WTC11 (cell line): ENCODE measurements around the gene PRICKLE3. TPM values are rescaled to one million over a fixed set of nuclear protein-coding genes. Genes with fewer than 3 reads are reported as not detected.

Source experiments
- ATAC-seq: fragments of 200-7000 bp; cut with Tn5 transposase; 2 replicates; pipeline ENCODE4 v1.10.0; 2021; ENCODE audit warnings: mild to moderate bottlenecking, moderate library complexity
- CTCF ChIA-PET: fragments of 300-600 bp; sonication (Branson Sonifier 250); formaldehyde crosslinking; loops from one replicate; lab custom pipeline; 2021; ENCODE audit warnings: antibody characterized with exemption; lab: Charles Lee
- POLR2A ChIA-PET: fragments of 350-600 bp; sonication (Branson Sonifier 250); formaldehyde crosslinking; loops from one replicate; lab custom pipeline; 2021; ENCODE audit warnings: antibody characterized with exemption; lab: Charles Lee
- DNase-seq: peaks from one replicate; pipeline ENCODE4 v3.0.0; 2021; ENCODE audit warnings: low spot score
- H3K27ac Mint-ChIP-seq: 2 replicates; pipeline ENCODE4 v1.8.0; 2021; ENCODE audit warnings: mixed read lengths
- H3K27me3 Mint-ChIP-seq: 2 replicates; pipeline ENCODE4 v1.8.0; 2021; ENCODE audit warnings: low read depth, mild to moderate bottlenecking, moderate library complexity, mixed read lengths
- H3K36me3 Mint-ChIP-seq: 2 replicates; pipeline ENCODE4 v1.8.0; 2021; ENCODE audit warnings: mixed read lengths
- H3K4me1 Mint-ChIP-seq: 2 replicates; pipeline ENCODE4 v1.8.0; 2022; ENCODE audit warnings: mixed read lengths
- H3K4me3 Mint-ChIP-seq: 2 replicates; pipeline ENCODE4 v1.8.0; 2021; ENCODE audit warnings: mild to moderate bottlenecking, moderate library complexity, mixed read lengths
- H3K9me3 Mint-ChIP-seq: 2 replicates; pipeline ENCODE4 v1.8.0; 2021; ENCODE audit warnings: mixed read lengths
- ATF3 ChIP-seq: sonication (generic); formaldehyde crosslinking; conservative IDR thresholded peaks from 2 replicates; pipeline ENCODE4 v1.8.1; 2022; ENCODE audit warnings: mild to moderate bottlenecking, missing genetic modification reagents
- CBFB ChIP-seq: sonication (generic); formaldehyde crosslinking; IDR thresholded peaks from 2 replicates; pipeline ENCODE4 v1.8.1; 2022; ENCODE audit warnings: mild to moderate bottlenecking, low read depth, missing genetic modification reagents
- CREM ChIP-seq: sonication (generic); formaldehyde crosslinking; IDR thresholded peaks from 2 replicates; pipeline ENCODE4 v1.8.1; 2022; ENCODE audit warnings: mild to moderate bottlenecking, missing genetic modification reagents, moderate library complexity
- ESRRA ChIP-seq: sonication (generic); formaldehyde crosslinking; IDR thresholded peaks from 2 replicates; pipeline ENCODE4 v1.8.1; 2022; ENCODE audit warnings: mild to moderate bottlenecking, missing genetic modification reagents, borderline replicate concordance
- GTF2I ChIP-seq: fragments of 250-450 bp; sonication (Bioruptor Pico); conservative IDR thresholded peaks from 2 replicates; pipeline ENCODE4 v1.4.0; 2021; ENCODE audit warnings: mild to moderate bottlenecking
- HMGA2 ChIP-seq: fragments of 250-450 bp; sonication (Bioruptor Pico); IDR thresholded peaks from 2 replicates; pipeline ENCODE4 v1.4.0; 2021; ENCODE audit warnings: mild to moderate bottlenecking, moderate library complexity
- IRF2 ChIP-seq: sonication (generic); formaldehyde crosslinking; IDR thresholded peaks from 2 replicates; pipeline ENCODE4 v1.8.0; 2022; ENCODE audit warnings: low read depth, missing genetic modification reagents, borderline replicate concordance
- JAZF1 ChIP-seq: fragments of 250-450 bp; sonication (Bioruptor Pico); IDR thresholded peaks from 2 replicates; pipeline ENCODE4 v1.9.0; 2021; ENCODE audit warnings: moderate library complexity, mild to moderate bottlenecking, inconsistent platforms
- MYBL2 ChIP-seq: sonication (generic); formaldehyde crosslinking; IDR thresholded peaks from 2 replicates; pipeline ENCODE4 v1.8.1; 2023; ENCODE audit warnings: mild to moderate bottlenecking, moderate library complexity, missing genetic modification reagents
- NFYB ChIP-seq: sonication (generic); formaldehyde crosslinking; conservative IDR thresholded peaks from 2 replicates; pipeline ENCODE4 v1.8.0; 2022; ENCODE audit warnings: low read depth, missing genetic modification reagents
- NR1H2 ChIP-seq: sonication (generic); formaldehyde crosslinking; IDR thresholded peaks from 2 replicates; pipeline ENCODE4 v1.9.0; 2021; ENCODE audit warnings: mild to moderate bottlenecking, moderate library complexity, missing genetic modification reagents
- NR2C2 ChIP-seq: sonication (generic); formaldehyde crosslinking; IDR thresholded peaks from 2 replicates; pipeline ENCODE4 v1.8.0; 2022; ENCODE audit warnings: mild to moderate bottlenecking, missing genetic modification reagents
- RORB ChIP-seq: fragments of 250-450 bp; sonication (Bioruptor Pico); IDR thresholded peaks from 2 replicates; pipeline ENCODE4 v1.9.0; 2021; ENCODE audit warnings: mild to moderate bottlenecking
- SMAD4 ChIP-seq: sonication (generic); formaldehyde crosslinking; IDR thresholded peaks from 2 replicates; pipeline ENCODE4 v1.8.0; 2022; ENCODE audit warnings: mild to moderate bottlenecking, missing genetic modification reagents
- SOX15 ChIP-seq: fragments of 250-450 bp; sonication (Bioruptor Pico); IDR thresholded peaks from 2 replicates; pipeline ENCODE4 v1.9.0; 2021; ENCODE audit warnings: mild to moderate bottlenecking
- TCF7 ChIP-seq: sonication (generic); formaldehyde crosslinking; IDR thresholded peaks from 2 replicates; pipeline ENCODE4 v1.8.0; 2022; ENCODE audit warnings: mild to moderate bottlenecking, low read depth, missing genetic modification reagents, moderate library complexity
- USF1 ChIP-seq: sonication (generic); formaldehyde crosslinking; IDR thresholded peaks from 2 replicates; pipeline ENCODE4 v1.8.0; 2022; ENCODE audit warnings: mild to moderate bottlenecking, missing genetic modification reagents
- USF2 ChIP-seq: sonication (generic); formaldehyde crosslinking; IDR thresholded peaks from 2 replicates; pipeline ENCODE4 v1.8.1; 2023; ENCODE audit warnings: mild to moderate bottlenecking, missing genetic modification reagents, moderate library complexity
- ZNF416 ChIP-seq: fragments of 250-450 bp; sonication (Bioruptor Pico); IDR thresholded peaks from 2 replicates; pipeline ENCODE4 v1.9.0; 2021; ENCODE audit warnings: mild to moderate bottlenecking, inconsistent platforms
- total RNA-seq: library from RNA; stranded (reverse); gene quantifications from 3 replicates; pipeline ENCODE4 v1.2.3, GENCODE V29; 2021
- TF ChIP-seq, protein P1 (sequence below): sonication (generic); formaldehyde crosslinking; IDR thresholded peaks from 2 replicates; pipeline ENCODE4 v1.8.0; 2023; ENCODE audit warnings: missing genetic modification reagents, mild to moderate bottlenecking, borderline replicate concordance
- TF ChIP-seq, protein P2 (sequence below): fragments of 250-450 bp; sonication (Bioruptor Pico); IDR thresholded peaks from 2 replicates; pipeline ENCODE4 v1.9.0; 2021; ENCODE audit warnings: moderate library complexity, mild to moderate bottlenecking, inconsistent platforms, borderline replicate concordance
- TF ChIP-seq, protein P3 (sequence below): sonication (generic); formaldehyde crosslinking; IDR thresholded peaks from 2 replicates; pipeline ENCODE4 v1.8.0; 2022; ENCODE audit warnings: mild to moderate bottlenecking, missing genetic modification reagents
- TF ChIP-seq, protein P4 (sequence below): sonication (generic); formaldehyde crosslinking; IDR thresholded peaks from 2 replicates; pipeline ENCODE4 v1.8.1; 2022; ENCODE audit warnings: missing genetic modification reagents, borderline replicate concordance

PRICKLE3 gene
- total RNA-seq, 1 experiment from 2014 or later, result 14.6 TPM

DNA sequence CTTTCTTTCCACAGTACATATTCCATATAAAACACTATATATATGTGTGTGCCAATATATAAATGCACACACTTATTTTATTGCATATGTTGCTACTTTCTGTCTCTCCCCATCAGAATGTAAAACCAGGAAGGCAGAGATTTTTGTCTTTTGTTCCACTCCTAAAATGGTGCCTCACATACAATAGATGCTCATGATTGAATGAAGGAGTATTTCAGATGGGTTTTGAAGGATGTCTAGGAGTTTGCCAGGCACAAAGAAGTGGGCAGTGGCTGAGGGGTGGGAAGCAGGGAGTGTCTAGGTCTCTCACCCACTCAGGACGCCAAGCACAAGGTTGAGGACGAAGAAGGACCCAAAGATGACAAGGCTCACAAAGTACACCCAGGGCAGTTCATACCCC, 41.6 kb upstream of the PRICKLE3 start (continued):
- TF ChIP-seq, protein P1, sequence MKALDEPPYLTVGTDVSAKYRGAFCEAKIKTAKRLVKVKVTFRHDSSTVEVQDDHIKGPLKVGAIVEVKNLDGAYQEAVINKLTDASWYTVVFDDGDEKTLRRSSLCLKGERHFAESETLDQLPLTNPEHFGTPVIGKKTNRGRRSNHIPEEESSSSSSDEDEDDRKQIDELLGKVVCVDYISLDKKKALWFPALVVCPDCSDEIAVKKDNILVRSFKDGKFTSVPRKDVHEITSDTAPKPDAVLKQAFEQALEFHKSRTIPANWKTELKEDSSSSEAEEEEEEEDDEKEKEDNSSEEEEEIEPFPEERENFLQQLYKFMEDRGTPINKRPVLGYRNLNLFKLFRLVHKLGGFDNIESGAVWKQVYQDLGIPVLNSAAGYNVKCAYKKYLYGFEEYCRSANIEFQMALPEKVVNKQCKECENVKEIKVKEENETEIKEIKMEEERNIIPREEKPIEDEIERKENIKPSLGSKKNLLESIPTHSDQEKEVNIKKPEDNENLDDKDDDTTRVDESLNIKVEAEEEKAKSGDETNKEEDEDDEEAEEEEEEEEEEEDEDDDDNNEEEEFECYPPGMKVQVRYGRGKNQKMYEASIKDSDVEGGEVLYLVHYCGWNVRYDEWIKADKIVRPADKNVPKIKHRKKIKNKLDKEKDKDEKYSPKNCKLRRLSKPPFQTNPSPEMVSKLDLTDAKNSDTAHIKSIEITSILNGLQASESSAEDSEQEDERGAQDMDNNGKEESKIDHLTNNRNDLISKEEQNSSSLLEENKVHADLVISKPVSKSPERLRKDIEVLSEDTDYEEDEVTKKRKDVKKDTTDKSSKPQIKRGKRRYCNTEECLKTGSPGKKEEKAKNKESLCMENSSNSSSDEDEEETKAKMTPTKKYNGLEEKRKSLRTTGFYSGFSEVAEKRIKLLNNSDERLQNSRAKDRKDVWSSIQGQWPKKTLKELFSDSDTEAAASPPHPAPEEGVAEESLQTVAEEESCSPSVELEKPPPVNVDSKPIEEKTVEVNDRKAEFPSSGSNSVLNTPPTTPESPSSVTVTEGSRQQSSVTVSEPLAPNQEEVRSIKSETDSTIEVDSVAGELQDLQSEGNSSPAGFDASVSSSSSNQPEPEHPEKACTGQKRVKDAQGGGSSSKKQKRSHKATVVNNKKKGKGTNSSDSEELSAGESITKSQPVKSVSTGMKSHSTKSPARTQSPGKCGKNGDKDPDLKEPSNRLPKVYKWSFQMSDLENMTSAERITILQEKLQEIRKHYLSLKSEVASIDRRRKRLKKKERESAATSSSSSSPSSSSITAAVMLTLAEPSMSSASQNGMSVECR (CRISPR knock-in tag), result no peak
- TF ChIP-seq SMAD4 (CRISPR knock-in tag) (no peak), NR2C2 (CRISPR knock-in tag) (no peak)
- TF ChIP-seq, all 79 proteins: peak for 0

GRCh38 chrX:49226946-49227345, 40.8 kb upstream of the PRICKLE3 start:
- H3K27me3 Mint-ChIP-seq, result peaks cover 20% of the 10 kb centered on the region
- ATAC-seq (no peak), DNase-seq (no peak)
- TF ChIP-seq ZNF416 (CRISPR knock-in tag), result no peak
- TF ChIP-seq ESRRA (CRISPR knock-in tag), result no peak
- TF ChIP-seq JAZF1 (CRISPR knock-in tag), result no peak
- TF ChIP-seq MYBL2 (CRISPR knock-in tag), result no peak
- no peak for TF ChIP-seq CBFB
- TF ChIP-seq, protein P2, sequence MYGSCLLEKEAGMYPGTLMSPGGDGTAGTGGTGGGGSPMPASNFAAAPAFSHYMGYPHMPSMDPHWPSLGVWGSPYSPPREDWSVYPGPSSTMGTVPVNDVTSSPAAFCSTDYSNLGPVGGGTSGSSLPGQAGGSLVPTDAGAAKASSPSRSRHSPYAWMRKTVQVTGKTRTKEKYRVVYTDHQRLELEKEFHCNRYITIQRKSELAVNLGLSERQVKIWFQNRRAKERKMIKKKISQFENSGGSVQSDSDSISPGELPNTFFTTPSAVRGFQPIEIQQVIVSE (CRISPR knock-in tag), result no peak
- TF ChIP-seq, protein P3, sequence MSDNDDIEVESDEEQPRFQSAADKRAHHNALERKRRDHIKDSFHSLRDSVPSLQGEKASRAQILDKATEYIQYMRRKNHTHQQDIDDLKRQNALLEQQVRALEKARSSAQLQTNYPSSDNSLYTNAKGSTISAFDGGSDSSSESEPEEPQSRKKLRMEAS (CRISPR knock-in tag), result no peak
- no peak for TF ChIP-seq GTF2I (CRISPR knock-in tag)
- TF ChIP-seq ATF3 (CRISPR knock-in tag), result no peak
- TF ChIP-seq, protein P4, sequence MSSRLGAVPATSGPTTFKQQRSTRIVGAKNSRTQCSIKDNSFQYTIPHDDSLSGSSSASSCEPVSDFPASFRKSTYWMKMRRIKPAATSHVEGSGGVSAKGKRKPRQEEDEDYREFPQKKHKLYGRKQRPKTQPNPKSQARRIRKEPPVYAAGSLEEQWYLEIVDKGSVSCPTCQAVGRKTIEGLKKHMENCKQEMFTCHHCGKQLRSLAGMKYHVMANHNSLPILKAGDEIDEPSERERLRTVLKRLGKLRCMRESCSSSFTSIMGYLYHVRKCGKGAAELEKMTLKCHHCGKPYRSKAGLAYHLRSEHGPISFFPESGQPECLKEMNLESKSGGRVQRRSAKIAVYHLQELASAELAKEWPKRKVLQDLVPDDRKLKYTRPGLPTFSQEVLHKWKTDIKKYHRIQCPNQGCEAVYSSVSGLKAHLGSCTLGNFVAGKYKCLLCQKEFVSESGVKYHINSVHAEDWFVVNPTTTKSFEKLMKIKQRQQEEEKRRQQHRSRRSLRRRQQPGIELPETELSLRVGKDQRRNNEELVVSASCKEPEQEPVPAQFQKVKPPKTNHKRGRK (CRISPR knock-in tag), result no peak
- no peak for TF ChIP-seq USF2 (CRISPR knock-in tag)
- TF ChIP-seq TCF7 (CRISPR knock-in tag), result no peak
- POLR2A ChIA-PET, result no interaction called here
- H3K4me1 Mint-ChIP-seq, result peaks cover 10% of the 10 kb centered on the region
- no peaks in the 10 kb centered on the region for H3K9me3 Mint-ChIP-seq
- H3K36me3 Mint-ChIP-seq, result no peaks in the 10 kb centered on the region
- CTCF ChIA-PET, result interaction anchor here (1.1 kb wide), 1 partner anchor 17 kb away, joined by 3 read pairs; no protein-coding TSS in a partner anchor
- no peak overlapping the region for H3K4me3 Mint-ChIP-seq
- H3K27ac Mint-ChIP-seq, result no peak overlapping the region

DNA sequence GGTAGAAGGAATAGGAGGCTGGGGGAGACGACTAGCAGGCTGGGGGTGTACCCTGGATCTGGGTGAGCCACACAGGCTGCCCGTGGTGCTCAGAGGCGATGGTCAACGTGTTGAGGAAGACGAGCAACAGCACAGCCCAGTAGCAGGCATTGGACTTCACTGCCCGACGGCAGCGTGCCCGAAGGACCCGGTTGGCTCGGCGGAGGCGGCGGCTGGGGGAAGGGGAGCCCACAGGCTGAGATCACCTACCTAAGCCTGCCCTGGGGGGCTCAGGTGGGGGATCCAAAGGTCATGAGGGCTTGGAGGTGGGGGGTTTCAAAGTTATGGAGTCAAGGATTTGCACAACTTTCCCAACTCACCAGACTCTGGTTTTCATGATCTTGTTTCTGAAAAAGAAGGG, 39.7 kb upstream of the PRICKLE3 start:
- no peak for ATAC-seq
- Mint-ChIP-seq H3K9me3 (no peaks in the 10 kb centered on the region), H3K27ac (no peak overlapping the region)
- TF ChIP-seq SOX15 (CRISPR knock-in tag) (no peak), RORB (CRISPR knock-in tag) (no peak), USF1 (no peak), NR1H2 (CRISPR knock-in tag) (no peak), CREM (CRISPR knock-in tag) (no peak), NFYB (no peak), IRF2 (CRISPR knock-in tag) (no peak), HMGA2 (CRISPR knock-in tag) (no peak)
- TF ChIP-seq, protein P3 (CRISPR knock-in tag), result no peak

More for the DNA sequence above, 39.7 kb upstream of the PRICKLE3 start:
- peaks cover 23% of the 10 kb centered on the region for H3K27me3 Mint-ChIP-seq
- ChIA-PET CTCF (no interaction called here), POLR2A (no interaction called here)
- H3K4me3 Mint-ChIP-seq, result no peak overlapping the region
- no peaks in the 10 kb centered on the region for H3K36me3 Mint-ChIP-seq
- no peak for DNase-seq
- H3K4me1 Mint-ChIP-seq, result peaks cover 4% of the 10 kb centered on the region
